ENCODE results near the gene PCAT7.
"Not testable (repeated sequence)": the region's sequence is repeated elsewhere in the genome, so short reads cannot be mapped to it uniquely, and the experiment has no call there.

Gene PCAT7

GRCh38 chr9:94563548-94563947 is 8.7 kb downstream of the PCAT7 start:
- no peak for DNase-seq (ENCODE audit: low read depth)

- not testable (repeated sequence) for DNase-seq (ENCODE audit: low read depth)
These were observed 9.4 kb downstream of the PCAT7 start for GRCh38 chr9:94564279-94564678.

- DNase-seq (ENCODE audit: low read depth): no peak
These were observed 11.7 kb downstream of the PCAT7 start for GRCh38 chr9:94566550-94566949.

GRCh38 chr9:94567271-94567670 is 12.4 kb downstream of the PCAT7 start:
- no peak for DNase-seq (ENCODE audit: low read depth)

GRCh38 chr9:94568250-94568889 is 13.5 kb downstream of the PCAT7 start:
- no peak for DNase-seq (ENCODE audit: low read depth)

GRCh38 chr9:94568972-94569712 is 14.3 kb downstream of the PCAT7 start:
- no peak for DNase-seq (ENCODE audit: low read depth)

GRCh38 chr9:94576131-94576530 is 21.2 kb downstream of the PCAT7 start:
- DNase-seq (ENCODE audit: low read depth): no peak

- no peak for DNase-seq (ENCODE audit: low read depth)
These were observed 22.2 kb downstream of the PCAT7 start for GRCh38 chr9:94577036-94577435.

GRCh38 chr9:94577571-94577970 is 22.7 kb downstream of the PCAT7 start:
- DNase-seq (ENCODE audit: low read depth): no peak

- no peak for DNase-seq (ENCODE audit: low read depth)
These were observed 26.8 kb downstream of the PCAT7 start for GRCh38 chr9:94581728-94582127.

GRCh38 chr9:94584555-94584954 is 29.7 kb downstream of the PCAT7 start:
- DNase-seq (ENCODE audit: low read depth): no peak

GRCh38 chr9:94586316-94586715 is 31.4 kb downstream of the PCAT7 start:
- DNase-seq (ENCODE audit: low read depth): no peak

GRCh38 chr9:94586814-94587213 is 31.9 kb downstream of the PCAT7 start:
- DNase-seq (ENCODE audit: low read depth): no peak

- DNase-seq (ENCODE audit: low read depth): no peak
These were observed 33.8 kb downstream of the PCAT7 start for GRCh38 chr9:94588681-94589080.

- not testable (repeated sequence) for DNase-seq (ENCODE audit: low read depth)
These were observed 36.2 kb downstream of the PCAT7 start for GRCh38 chr9:94591046-94591545.

- no peak for DNase-seq (ENCODE audit: low read depth)
These were observed 37.0 kb downstream of the PCAT7 start for GRCh38 chr9:94591876-94592275.

GRCh38 chr9:94592683-94593082 is 37.8 kb downstream of the PCAT7 start:
- not testable (repeated sequence) for DNase-seq (ENCODE audit: low read depth)

GRCh38 chr9:94593459-94594345 is 38.8 kb downstream of the PCAT7 start, which contains the start of gene FBP2:
Gene FBP2, minus strand, starts transcription at chr9:94593824. Its CDS starts 98 bp downstream, at chr9:94593726.
- DNase-seq (ENCODE audit: low read depth): no peak

- DNase-seq (ENCODE audit: low read depth): no peak
These were observed 44.2 kb downstream of the PCAT7 start for GRCh38 chr9:94599102-94599501.

GRCh38 chr9:94600258-94600657 is 45.4 kb downstream of the PCAT7 start:
- DNase-seq (ENCODE audit: low read depth): no peak

- DNase-seq (ENCODE audit: low read depth): no peak
These were observed 45.8 kb downstream of the PCAT7 start for GRCh38 chr9:94600715-94601114.

- DNase-seq (ENCODE audit: low read depth): no peak
These were observed 47.8 kb downstream of the PCAT7 start for GRCh38 chr9:94602666-94603065.
